Neural cell (in vitro differentiated cells): Measurements from ENCODE around the gene GPR42. TPM values are rescaled to one million over a fixed set of nuclear protein-coding genes. Genes with fewer than 3 reads are reported as not detected.

Experiments
- H2AFZ ChIP-seq: fragments of 200-600, 300-800 bp; sonication (generic), shearing (Covaris generic); 2 replicates; pipeline ENCODE4 v1.6.0; 2014; ENCODE audit warnings: low read depth, mild to moderate bottlenecking, antibody characterized with exemption, low read length, moderate library complexity
- H3F3A ChIP-seq: fragments of 200-600 bp; shearing (Covaris generic); 2 replicates; pipeline ENCODE4 v1.6.1; 2016; ENCODE audit warnings: mild to moderate bottlenecking, moderate library complexity, mixed read lengths, antibody characterized with exemption, low read length; ENCODE audit not compliant: insufficient read depth, poor library complexity, severe bottlenecking
- H3K27ac ChIP-seq: fragments of 200-600, 300-800 bp; sonication (generic), shearing (Covaris generic); 2 replicates; pipeline ENCODE4 v1.5.1; 2014; ENCODE audit warnings: mild to moderate bottlenecking, low read length, moderate library complexity
- H3K27me3 ChIP-seq: fragments of 300-800, 200-600 bp; sonication (generic), shearing (Covaris generic); 2 replicates; pipeline ENCODE4 v1.6.0; 2014; ENCODE audit warnings: mild to moderate bottlenecking, low read depth, low read length, moderate library complexity; ENCODE audit not compliant: insufficient read depth
- H3K36me3 ChIP-seq: fragments of 300-800, 200-600 bp; sonication (generic), shearing (Covaris generic); 2 replicates; pipeline ENCODE4 v1.5.1; 2014; ENCODE audit warnings: mild to moderate bottlenecking, antibody characterized with exemption, low read length, moderate library complexity; ENCODE audit not compliant: insufficient read depth
- H3K4me2 ChIP-seq: fragments of 300-800, 200-600 bp; sonication (generic), shearing (Covaris generic); 2 replicates; pipeline ENCODE4 v1.6.0; 2014; ENCODE audit warnings: mild to moderate bottlenecking, low read length
- H3K4me3 ChIP-seq: fragments of 300-800, 200-600 bp; sonication (generic), shearing (Covaris generic); 2 replicates; pipeline ENCODE4 v1.5.1; 2014; ENCODE audit warnings: mild to moderate bottlenecking, low read length, moderate library complexity
- H3K79me2 ChIP-seq: fragments of 200-600 bp; shearing (Covaris generic); replicated peaks from 2 replicates; pipeline ENCODE4 v1.6.0; 2014; ENCODE audit warnings: mild to moderate bottlenecking, low read length, moderate library complexity; ENCODE audit not compliant: insufficient read depth
- H3K9ac ChIP-seq: fragments of 300-800, 200-600 bp; sonication (generic), shearing (Covaris generic); 2 replicates; pipeline ENCODE4 v1.6.1; 2016; ENCODE audit warnings: mild to moderate bottlenecking, low read length, mixed read lengths
- H3K9me2 ChIP-seq: fragments of 200-600 bp; shearing (Covaris generic); 2 replicates; pipeline ENCODE4 v1.6.1; 2016; ENCODE audit warnings: mild to moderate bottlenecking, low read length, mixed read lengths; ENCODE audit not compliant: insufficient read depth
- H3K9me3 ChIP-seq: fragments of 200-600, 300-800 bp; sonication (generic), shearing (Covaris generic); 2 replicates; pipeline ENCODE4 v1.6.1; 2016; ENCODE audit warnings: mild to moderate bottlenecking, mixed run types, low read length, moderate library complexity, mixed read lengths
- H4K20me1 ChIP-seq: fragments of 200-600 bp; shearing (Covaris generic); 2 replicates; pipeline ENCODE4 v1.6.1; 2016; ENCODE audit warnings: mild to moderate bottlenecking, mixed run types; ENCODE audit not compliant: insufficient read depth
- EP300 ChIP-seq: fragments of 450-650 bp; conservative IDR thresholded peaks from 2 replicates; pipeline ENCODE4 v1.6.1; 2014; ENCODE audit warnings: antibody characterized with exemption, mild to moderate bottlenecking, moderate library complexity; ENCODE audit not compliant: poor library complexity, severe bottlenecking
- EZH2 ChIP-seq: fragments of 200-600, 300-800 bp; shearing (Covaris generic), sonication (generic); IDR thresholded peaks from 2 replicates; pipeline ENCODE4 v1.6.1; 2014; ENCODE audit warnings: antibody characterized with exemption, low read length, borderline replicate concordance, mild to moderate bottlenecking; ENCODE audit not compliant: insufficient read depth, poor library complexity, severe bottlenecking
- MXI1 ChIP-seq: fragments of 450-650 bp; conservative IDR thresholded peaks from 2 replicates; pipeline ENCODE4 v1.6.1; 2014; ENCODE audit warnings: antibody characterized with exemption, mild to moderate bottlenecking; ENCODE audit not compliant: poor library complexity, severe bottlenecking
- POLR2AphosphoS5 ChIP-seq: IDR thresholded peaks from 2 replicates; pipeline ENCODE4 v1.6.1; 2012
- RAD21 ChIP-seq: fragments of 450-650 bp; conservative IDR thresholded peaks from 2 replicates; pipeline ENCODE4 v1.6.1; 2014; ENCODE audit warnings: antibody characterized with exemption, mild to moderate bottlenecking, moderate library complexity
- SMC3 ChIP-seq: fragments of 450-650 bp; conservative IDR thresholded peaks from 2 replicates; pipeline ENCODE4 v1.6.1; 2014; ENCODE audit warnings: antibody characterized with exemption, mild to moderate bottlenecking, moderate library complexity; ENCODE audit not compliant: poor library complexity
- TAF1 ChIP-seq: IDR thresholded peaks from 2 replicates; pipeline ENCODE4 v1.6.1; 2012; ENCODE audit warnings: low read depth
- polyA plus RNA-seq: library from polyadenylated mRNA; depleted of rRNA; stranded (reverse); fragments of >200 nt; gene quantifications from 2 replicates; pipeline ENCODE4 v1.2.3, GENCODE V29; 2014
- TF ChIP-seq, protein P1 (sequence below): IDR thresholded peaks from 2 replicates; pipeline ENCODE4 v1.6.1; 2012; ENCODE audit warnings: borderline replicate concordance
- TF ChIP-seq, protein P2 (sequence below): fragments of 450-650 bp; IDR thresholded peaks from 2 replicates; pipeline ENCODE4 v1.5.1; 2014; ENCODE audit warnings: antibody characterized with exemption, mild to moderate bottlenecking, moderate library complexity; ENCODE audit not compliant: poor library complexity, severe bottlenecking

GPR42 gene
- polyA plus RNA-seq, 1 donor from 2014 or later: not detected

DNA sequence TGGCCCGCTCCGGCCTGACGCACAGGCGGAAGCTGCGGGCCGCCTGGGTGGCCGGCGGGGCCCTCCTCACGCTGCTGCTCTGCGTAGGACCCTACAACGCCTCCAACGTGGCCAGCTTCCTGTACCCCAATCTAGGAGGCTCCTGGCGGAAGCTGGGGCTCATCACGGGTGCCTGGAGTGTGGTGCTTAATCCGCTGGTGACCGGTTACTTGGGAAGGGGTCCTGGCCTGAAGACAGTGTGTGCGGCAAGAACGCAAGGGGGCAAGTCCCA lies 18.8 kb upstream of the GPR42 start:
- no peaks in the 10 kb centered on the region for H3F3A ChIP-seq
- TF ChIP-seq EZH2 (no peak), SMC3 (no peak), RAD21 (no peak), MXI1 (no peak), EP300 (no peak), TAF1 (no peak), POLR2AphosphoS5 (no peak)
- TF ChIP-seq, protein P1, sequence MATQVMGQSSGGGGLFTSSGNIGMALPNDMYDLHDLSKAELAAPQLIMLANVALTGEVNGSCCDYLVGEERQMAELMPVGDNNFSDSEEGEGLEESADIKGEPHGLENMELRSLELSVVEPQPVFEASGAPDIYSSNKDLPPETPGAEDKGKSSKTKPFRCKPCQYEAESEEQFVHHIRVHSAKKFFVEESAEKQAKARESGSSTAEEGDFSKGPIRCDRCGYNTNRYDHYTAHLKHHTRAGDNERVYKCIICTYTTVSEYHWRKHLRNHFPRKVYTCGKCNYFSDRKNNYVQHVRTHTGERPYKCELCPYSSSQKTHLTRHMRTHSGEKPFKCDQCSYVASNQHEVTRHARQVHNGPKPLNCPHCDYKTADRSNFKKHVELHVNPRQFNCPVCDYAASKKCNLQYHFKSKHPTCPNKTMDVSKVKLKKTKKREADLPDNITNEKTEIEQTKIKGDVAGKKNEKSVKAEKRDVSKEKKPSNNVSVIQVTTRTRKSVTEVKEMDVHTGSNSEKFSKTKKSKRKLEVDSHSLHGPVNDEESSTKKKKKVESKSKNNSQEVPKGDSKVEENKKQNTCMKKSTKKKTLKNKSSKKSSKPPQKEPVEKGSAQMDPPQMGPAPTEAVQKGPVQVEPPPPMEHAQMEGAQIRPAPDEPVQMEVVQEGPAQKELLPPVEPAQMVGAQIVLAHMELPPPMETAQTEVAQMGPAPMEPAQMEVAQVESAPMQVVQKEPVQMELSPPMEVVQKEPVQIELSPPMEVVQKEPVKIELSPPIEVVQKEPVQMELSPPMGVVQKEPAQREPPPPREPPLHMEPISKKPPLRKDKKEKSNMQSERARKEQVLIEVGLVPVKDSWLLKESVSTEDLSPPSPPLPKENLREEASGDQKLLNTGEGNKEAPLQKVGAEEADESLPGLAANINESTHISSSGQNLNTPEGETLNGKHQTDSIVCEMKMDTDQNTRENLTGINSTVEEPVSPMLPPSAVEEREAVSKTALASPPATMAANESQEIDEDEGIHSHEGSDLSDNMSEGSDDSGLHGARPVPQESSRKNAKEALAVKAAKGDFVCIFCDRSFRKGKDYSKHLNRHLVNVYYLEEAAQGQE: no peak
- TF ChIP-seq, protein P2, sequence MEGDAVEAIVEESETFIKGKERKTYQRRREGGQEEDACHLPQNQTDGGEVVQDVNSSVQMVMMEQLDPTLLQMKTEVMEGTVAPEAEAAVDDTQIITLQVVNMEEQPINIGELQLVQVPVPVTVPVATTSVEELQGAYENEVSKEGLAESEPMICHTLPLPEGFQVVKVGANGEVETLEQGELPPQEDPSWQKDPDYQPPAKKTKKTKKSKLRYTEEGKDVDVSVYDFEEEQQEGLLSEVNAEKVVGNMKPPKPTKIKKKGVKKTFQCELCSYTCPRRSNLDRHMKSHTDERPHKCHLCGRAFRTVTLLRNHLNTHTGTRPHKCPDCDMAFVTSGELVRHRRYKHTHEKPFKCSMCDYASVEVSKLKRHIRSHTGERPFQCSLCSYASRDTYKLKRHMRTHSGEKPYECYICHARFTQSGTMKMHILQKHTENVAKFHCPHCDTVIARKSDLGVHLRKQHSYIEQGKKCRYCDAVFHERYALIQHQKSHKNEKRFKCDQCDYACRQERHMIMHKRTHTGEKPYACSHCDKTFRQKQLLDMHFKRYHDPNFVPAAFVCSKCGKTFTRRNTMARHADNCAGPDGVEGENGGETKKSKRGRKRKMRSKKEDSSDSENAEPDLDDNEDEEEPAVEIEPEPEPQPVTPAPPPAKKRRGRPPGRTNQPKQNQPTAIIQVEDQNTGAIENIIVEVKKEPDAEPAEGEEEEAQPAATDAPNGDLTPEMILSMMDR: no peak
- H3K27ac ChIP-seq: no peak overlapping the region
- H3K27me3 ChIP-seq: no peaks in the 10 kb centered on the region
- no peaks in the 10 kb centered on the region for H3K36me3 ChIP-seq
- no peak overlapping the region for H3K4me3 ChIP-seq
- no peak overlapping the region for H3K4me2 ChIP-seq
- no peaks in the 10 kb centered on the region for H3K79me2 ChIP-seq
- H3K9me3 ChIP-seq: no peaks in the 10 kb centered on the region
- H2AFZ ChIP-seq: no peak overlapping the region
- no peak overlapping the region for H3K9ac ChIP-seq
- H4K20me1 ChIP-seq: no peaks in the 10 kb centered on the region
- H3K9me2 ChIP-seq: no peaks in the 10 kb centered on the region

DNA sequence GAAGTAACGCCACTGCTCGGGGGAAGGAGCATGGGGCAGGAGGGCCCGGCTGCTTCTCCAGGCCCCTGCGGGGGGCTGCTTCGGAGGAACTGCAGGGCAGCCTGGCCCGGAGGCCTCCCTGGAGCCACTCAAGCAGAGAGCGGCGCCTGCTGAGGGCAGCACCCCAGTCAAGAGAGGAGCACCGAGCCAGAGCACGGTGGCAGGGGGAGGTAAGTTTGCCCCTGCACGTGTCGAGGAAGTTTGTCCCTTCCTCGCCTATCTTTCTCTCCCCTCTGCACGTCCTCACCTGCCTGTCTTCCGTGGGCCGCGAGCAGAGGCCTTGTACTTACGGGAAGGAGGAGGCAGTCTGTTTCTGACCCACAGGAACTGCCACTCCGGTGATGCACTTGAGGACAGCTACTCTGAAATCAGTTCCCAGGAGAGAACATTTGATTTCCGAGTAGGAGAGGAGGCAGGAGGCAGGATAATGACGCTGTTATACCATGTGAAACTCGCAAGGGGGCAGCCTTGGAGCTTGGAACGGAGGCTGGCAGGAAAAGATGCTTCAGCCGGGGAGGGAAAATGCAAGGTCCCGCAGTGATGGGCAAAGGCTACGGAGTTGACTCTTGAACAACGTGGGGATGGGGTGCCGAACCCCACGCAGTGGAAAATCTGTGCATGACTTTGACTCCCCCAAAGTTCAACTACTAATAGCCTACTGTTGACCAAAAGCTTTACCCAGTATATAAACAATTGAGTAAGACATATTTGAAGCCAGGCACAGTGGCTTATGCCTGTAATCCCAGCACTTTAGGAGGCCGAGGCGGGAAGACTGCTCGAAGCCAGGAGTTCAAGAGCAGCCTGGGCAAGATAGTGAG lies 18.2 kb upstream of the GPR42 start:
- H3K4me2 ChIP-seq: no peak overlapping the region
- no peaks in the 10 kb centered on the region for H3K36me3 ChIP-seq
- H3K4me3 ChIP-seq: no peak overlapping the region
- no peaks in the 10 kb centered on the region for H3F3A ChIP-seq
- H3K27ac ChIP-seq: no peak overlapping the region
- H3K9me2 ChIP-seq: no peaks in the 10 kb centered on the region
- TF ChIP-seq, protein P2: peak; percentile 92
- TF ChIP-seq SMC3 (peak; percentile 88), EP300 (no peak), POLR2AphosphoS5 (no peak), RAD21 (peak; percentile 92), TAF1 (no peak), MXI1 (no peak), EZH2 (no peak)
- TF ChIP-seq, protein P1: no peak
- H2AFZ ChIP-seq: no peak overlapping the region
- no peaks in the 10 kb centered on the region for H3K79me2 ChIP-seq
- no peaks in the 10 kb centered on the region for H3K9me3 ChIP-seq
- H3K27me3 ChIP-seq: no peaks in the 10 kb centered on the region
- H3K9ac ChIP-seq: no peak overlapping the region
- H4K20me1 ChIP-seq: no peaks in the 10 kb centered on the region
